ENCODE measurements around the gene ARFGAP3.

The ARFGAP3 gene

DNA sequence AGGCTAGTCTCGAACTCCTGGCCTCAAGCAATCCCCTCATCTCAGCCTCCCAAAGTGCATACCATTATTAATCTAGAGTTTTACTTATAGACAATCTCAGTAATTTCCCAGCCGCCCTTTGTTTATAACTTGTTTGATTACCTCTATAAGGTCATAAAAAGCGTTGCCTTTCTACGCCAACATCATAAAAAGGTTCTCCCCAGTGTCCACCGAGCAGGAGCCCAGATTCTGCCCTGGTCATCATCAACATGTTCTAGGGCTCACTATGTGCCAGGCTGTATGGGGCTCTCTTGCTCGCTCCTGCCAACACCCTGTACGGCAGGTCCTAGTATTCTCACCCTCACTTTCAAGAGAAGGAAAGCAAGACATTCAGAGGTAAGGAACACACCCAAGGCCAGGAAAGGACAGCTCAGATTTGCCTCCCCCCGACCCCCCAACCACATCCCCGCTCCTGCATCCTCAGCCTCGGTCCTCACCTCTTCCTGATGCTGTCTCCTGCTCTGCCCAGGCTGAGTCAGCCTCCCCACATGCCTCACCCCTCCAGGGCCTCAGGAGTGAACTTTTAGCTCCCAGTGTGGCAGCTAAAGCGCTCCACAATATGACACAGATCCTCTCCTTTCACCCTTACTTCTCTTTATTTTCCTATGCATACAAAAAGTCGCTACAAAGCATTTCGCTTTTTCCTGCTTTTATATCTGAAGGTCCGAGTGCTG, 14.3 kb downstream of the ARFGAP3 start:
- no peak overlapping the region for H3K4me3 ChIP-seq
- TF ChIP-seq CTCF (IDR thresholded peaks at IDR 0.05): no peak
- no peak for DNase-seq (ENCODE audit: low spot score)
- H3K27ac ChIP-seq: no peak overlapping the region

- no peak overlapping the region for H3K27ac ChIP-seq
Measured at GRCh38 chr22:42841444-42841843, 15.6 kb downstream of the ARFGAP3 start.

DNA sequence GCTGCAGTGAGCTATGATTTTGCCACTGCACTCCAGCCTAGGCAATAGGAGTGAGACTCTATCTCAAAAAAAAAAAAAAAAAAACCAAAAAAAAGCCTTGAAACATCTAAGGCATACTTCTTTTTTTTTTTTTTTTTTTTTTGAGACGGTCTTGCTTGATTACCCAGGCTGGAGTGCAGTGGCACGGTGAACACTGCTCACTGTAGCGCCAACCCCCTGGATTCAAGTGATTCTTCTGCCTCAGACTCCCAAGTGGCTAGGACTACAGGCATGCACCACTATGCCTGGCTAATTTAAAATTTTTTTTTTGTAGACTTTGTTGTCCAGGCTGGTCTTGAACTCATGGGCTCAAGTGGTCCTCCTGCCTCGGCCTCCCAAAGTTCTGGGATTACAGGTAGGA, 19.5 kb downstream of the ARFGAP3 start:
- no peak overlapping the region for H3K27ac ChIP-seq
- no peak for TF ChIP-seq CTCF (IDR thresholded peaks at IDR 0.05)
- no peak for DNase-seq (ENCODE audit: low spot score)

More at GRCh38 chr22:42841444-42841843, 15.6 kb downstream of the ARFGAP3 start:
- DNase-seq (ENCODE audit: low spot score): no peak
- H3K4me3 ChIP-seq: no peak overlapping the region
- no peak for TF ChIP-seq CTCF (IDR thresholded peaks at IDR 0.05)

DNA sequence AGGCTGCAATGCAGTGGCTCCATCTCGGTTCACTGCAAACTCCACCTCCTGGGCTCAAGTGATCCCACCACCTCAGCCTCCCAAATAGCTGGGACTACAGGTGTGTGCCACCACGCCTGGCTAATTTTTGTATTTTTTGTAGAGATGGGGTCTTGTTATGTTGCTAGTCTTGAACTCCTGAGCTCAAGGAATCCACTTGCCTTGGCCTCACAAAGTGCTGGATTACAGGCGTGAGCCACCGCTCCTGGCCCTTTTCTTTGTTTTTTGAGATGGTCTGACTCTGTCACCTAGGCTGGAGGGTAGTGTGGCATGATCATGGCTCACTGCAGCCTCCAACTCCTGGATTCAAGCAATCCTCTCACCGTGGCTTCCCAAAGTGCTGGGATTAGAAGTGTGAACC, 21.0 kb downstream of the ARFGAP3 start:
- TF ChIP-seq CTCF (IDR thresholded peaks at IDR 0.05): no peak
- H3K27ac ChIP-seq: no peak overlapping the region
- DNase-seq (ENCODE audit: low spot score): no peak
- H3K4me3 ChIP-seq: no peak overlapping the region

More for the DNA sequence above, 19.5 kb downstream of the ARFGAP3 start:
- no peak overlapping the region for H3K4me3 ChIP-seq

GRCh38 chr22:42834177-42834949, 22.7 kb downstream of the ARFGAP3 start:
- DNase-seq (ENCODE audit: low spot score): no peak
- no peak for TF ChIP-seq CTCF (IDR thresholded peaks at IDR 0.05)
- H3K4me3 ChIP-seq: no peak overlapping the region
- H3K27ac ChIP-seq: no peak overlapping the region

DNA sequence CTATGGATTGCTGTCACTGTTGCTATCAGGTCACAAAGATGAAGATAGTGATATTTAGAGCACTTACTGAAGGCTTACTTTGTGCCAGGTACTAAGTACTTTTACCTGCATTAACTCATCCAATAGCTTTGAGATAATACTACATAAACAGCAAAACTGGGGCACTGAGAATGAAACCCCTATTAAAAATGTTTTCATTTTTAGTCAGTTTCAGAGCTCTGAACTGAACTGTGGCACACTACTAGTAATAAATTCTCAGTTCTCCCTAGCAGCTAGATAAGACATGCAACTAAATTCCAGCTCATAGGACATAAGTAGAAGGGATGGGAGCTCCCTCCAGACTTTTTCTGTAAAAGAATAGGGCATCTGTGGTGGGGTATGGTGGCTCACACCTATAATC, 24.0 kb downstream of the ARFGAP3 start:
- TF ChIP-seq CTCF (IDR thresholded peaks at IDR 0.05): no peak
- Histone ChIP-seq H3K27ac (no peak overlapping the region), H3K4me3 (no peak overlapping the region)
- DNase-seq (ENCODE audit: low spot score): no peak

DNA sequence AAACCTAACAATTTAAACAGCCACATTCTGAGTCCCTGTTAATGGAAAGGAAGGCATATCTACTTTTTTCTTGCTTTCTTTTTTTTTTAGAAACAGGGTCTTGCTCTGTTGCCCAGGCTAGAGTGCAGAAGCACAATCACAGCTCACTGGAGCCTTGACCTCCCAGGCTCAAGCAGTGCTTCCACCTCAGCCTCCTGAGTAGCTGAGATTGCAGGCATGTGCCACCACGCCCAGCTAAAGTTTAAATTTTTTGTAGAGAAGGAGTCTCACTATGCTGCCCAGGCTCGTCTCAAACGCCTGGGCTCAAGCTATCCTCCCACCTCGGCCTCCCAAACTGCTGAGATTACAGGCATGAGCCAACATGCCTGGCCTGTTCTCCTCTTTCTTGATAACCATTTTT, 25.4 kb downstream of the ARFGAP3 start:
- no peak for DNase-seq (ENCODE audit: low spot score)
- H3K27ac ChIP-seq: no peak overlapping the region
- H3K4me3 ChIP-seq: no peak overlapping the region
- no peak for TF ChIP-seq CTCF (IDR thresholded peaks at IDR 0.05)

Data from coronary artery (tissue), 2 donors.